Measurements from ENCODE around the gene PSMD1.
"Not testable (repeated sequence)": the region's sequence is repeated elsewhere in the genome, so short reads cannot be mapped to it uniquely, and the experiment has no call there.

PSMD1 gene

GRCh38 chr2:231133365-231134099, 76.9 kb downstream of the PSMD1 start:
- DNase-seq (ENCODE audit: low read depth): no peak

GRCh38 chr2:231134910-231135655, 78.4 kb downstream of the PSMD1 start:
- no peak for TF ChIP-seq CTCF (IDR thresholded peaks at IDR 0.05; ENCODE audit: control insufficient read depth, extremely low read depth, insufficient read depth)
- H3K4me3 ChIP-seq (ENCODE audit: low read depth, low read length): no peak overlapping the region
- DNase-seq (ENCODE audit: low read depth): no peak

More at GRCh38 chr2:231133365-231134099, 76.9 kb downstream of the PSMD1 start:
- no peak overlapping the region for H3K4me3 ChIP-seq (ENCODE audit: low read depth, low read length)
- TF ChIP-seq CTCF (IDR thresholded peaks at IDR 0.05; ENCODE audit: control insufficient read depth, extremely low read depth, insufficient read depth): no peak

- no peak for DNase-seq (ENCODE audit: low read depth)
- H3K4me3 ChIP-seq (ENCODE audit: low read depth, low read length): no peak overlapping the region
- TF ChIP-seq CTCF (IDR thresholded peaks at IDR 0.05; ENCODE audit: control insufficient read depth, extremely low read depth, insufficient read depth): no peak
These were observed 82.0 kb downstream of the PSMD1 start for GRCh38 chr2:231138699-231139098.

- H3K4me3 ChIP-seq (ENCODE audit: low read depth, low read length): no peak overlapping the region
- no peak for DNase-seq (ENCODE audit: low read depth)
- TF ChIP-seq CTCF (IDR thresholded peaks at IDR 0.05; ENCODE audit: control insufficient read depth, extremely low read depth, insufficient read depth): no peak
These were observed 83.1 kb downstream of the PSMD1 start for GRCh38 chr2:231139796-231140195.

GRCh38 chr2:231140808-231141207, 84.1 kb downstream of the PSMD1 start:
- not testable (repeated sequence) for H3K4me3 ChIP-seq (ENCODE audit: low read depth, low read length)

GRCh38 chr2:231144896-231145295, 88.2 kb downstream of the PSMD1 start:
- no peak overlapping the region for H3K4me3 ChIP-seq (ENCODE audit: low read depth, low read length)
- no peak for TF ChIP-seq CTCF (IDR thresholded peaks at IDR 0.05; ENCODE audit: control insufficient read depth, extremely low read depth, insufficient read depth)
- no peak for DNase-seq (ENCODE audit: low read depth)

More at GRCh38 chr2:231140808-231141207, 84.1 kb downstream of the PSMD1 start:
- not testable (repeated sequence) for DNase-seq (ENCODE audit: low read depth)

GRCh38 chr2:231146665-231147064, 90.0 kb downstream of the PSMD1 start:
- no peak for DNase-seq (ENCODE audit: low read depth)
- H3K4me3 ChIP-seq (ENCODE audit: low read depth, low read length): no peak overlapping the region
- no peak for TF ChIP-seq CTCF (IDR thresholded peaks at IDR 0.05; ENCODE audit: control insufficient read depth, extremely low read depth, insufficient read depth)

Data from LNCaP clone FGC (cell line).